NT2/D1 (cell line): ENCODE data around the gene HOXB4.

ENCODE experiments used
- SUZ12 ChIP-seq: IDR thresholded peaks from 2 replicates; pipeline ENCODE4 v1.6.1; 2011; ENCODE audit not compliant: insufficient read length, insufficient read depth; ENCODE audit errors: extremely low read depth
- YY1 ChIP-seq: IDR thresholded peaks from 2 replicates; pipeline ENCODE4 v1.6.1; 2011; ENCODE audit not compliant: insufficient read length, insufficient read depth
- ZNF274 ChIP-seq: IDR thresholded peaks from 2 replicates; pipeline ENCODE4 v1.6.1; 2011; ENCODE audit warnings: mild to moderate bottlenecking, low read depth, low read length

- TF ChIP-seq YY1 (no peak), SUZ12 (no peak), ZNF274 (no peak)
Observed at GRCh38 chr17:48625495-48626244, 47.5 kb upstream of the HOXB4 start.
